Mononuclear cell (primary cell): ENCODE results near the gene CAPG. TPM values are rescaled to one million over a fixed set of nuclear protein-coding genes. Genes with fewer than 3 reads are reported as not detected.

Experiments
- total RNA-seq: library from RNA; depleted of rRNA; stranded (reverse); fragments of >200 nt; gene quantifications from one replicate; pipeline ENCODE4 v1.2.3, GENCODE V29; 2012

CAPG gene
- total RNA-seq, 1 donor: 107 TPM

Other genes starting within 250 kb of the CAPG start
- 154 TPM for gene TGOLN2, start 82.4 kb downstream of the CAPG start, total RNA-seq
- 6.9 TPM for gene RETSAT, start 55.8 kb downstream of the CAPG start, total RNA-seq
- 12.8 TPM for gene ELMOD3, start 55.6 kb downstream of the CAPG start, total RNA-seq
- 0.42 TPM for gene SH2D6, start 8.3 kb upstream of the CAPG start, total RNA-seq
- gene MAT2A, start 128.8 kb upstream of the CAPG start, total RNA-seq: 67.0 TPM
- 11.0 TPM for gene GGCX, start 151.1 kb upstream of the CAPG start, total RNA-seq
- 27.6 TPM for gene VAMP8, start 167.2 kb upstream of the CAPG start, total RNA-seq
- 8.9 TPM for gene VAMP5, start 174.1 kb upstream of the CAPG start, total RNA-seq
- gene RNF181, start 185.4 kb upstream of the CAPG start, total RNA-seq: 55.9 TPM
- 3.1 TPM for gene TMEM150A, start 192.3 kb upstream of the CAPG start, total RNA-seq
- gene C2orf68, start 201.7 kb upstream of the CAPG start, total RNA-seq: 24.0 TPM
- gene USP39, start 205.8 kb upstream of the CAPG start, total RNA-seq: 58.7 TPM